NCI-H1436 (cell line): ENCODE data around the gene MYO1B.

Experiments used
- DNase-seq: peaks from one replicate; lab custom pipeline; 2025; lab: John Stamatoyannopoulos, UW

The MYO1B gene

DNA sequence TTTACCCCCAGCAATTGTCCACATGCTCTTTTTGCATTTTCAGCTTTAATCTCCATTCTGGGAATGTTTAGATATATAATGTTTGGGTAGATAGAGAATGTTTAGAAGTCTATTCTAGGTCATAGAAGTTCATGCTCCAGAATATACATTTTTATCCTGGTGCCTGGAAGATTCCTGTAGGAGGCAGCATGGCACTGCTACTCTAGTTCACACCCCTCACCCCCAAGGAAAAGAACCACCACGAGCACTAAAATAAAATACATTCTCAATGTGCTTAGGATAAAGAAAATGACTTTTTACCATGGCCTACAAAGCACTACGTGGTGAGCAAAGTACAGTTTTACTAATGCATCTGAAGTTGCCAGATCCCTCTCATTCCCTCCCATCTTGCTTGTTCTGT is 53.8 kb downstream of the MYO1B start:
- no peak for DNase-seq

- no peak for DNase-seq
Observed at GRCh38 chr2:191299866-191300265, 54.7 kb downstream of the MYO1B start.

- DNase-seq = no peak
Observed at GRCh38 chr2:191301971-191302370, 56.8 kb downstream of the MYO1B start.

GRCh38 chr2:191302459-191303139 is 57.4 kb downstream of the MYO1B start:
- DNase-seq = no peak

GRCh38 chr2:191303140-191304005 is 58.2 kb downstream of the MYO1B start:
- DNase-seq = peak; percentile 55

GRCh38 chr2:191304939-191305875 is 60.0 kb downstream of the MYO1B start:
- no peak for DNase-seq

DNA sequence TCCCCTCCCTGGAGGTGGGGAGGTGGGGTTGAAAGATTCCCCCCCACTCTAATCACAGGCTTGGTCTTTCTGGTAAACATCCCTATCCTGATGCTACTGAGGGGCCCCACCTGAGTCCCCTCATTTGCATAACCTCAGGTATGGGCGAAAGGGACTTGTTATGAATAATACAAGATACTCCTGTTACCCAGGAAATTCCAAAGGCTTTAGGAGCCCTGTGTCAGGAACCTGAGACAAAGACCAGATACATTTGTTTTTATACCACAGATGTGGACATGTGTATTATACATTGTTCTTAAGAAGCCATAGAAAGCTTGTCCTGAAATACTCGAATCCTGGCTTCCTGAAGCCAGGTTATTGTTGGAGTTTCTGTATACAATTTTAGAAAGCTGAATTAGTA is 62.8 kb downstream of the MYO1B start:
- DNase-seq = no peak

DNA sequence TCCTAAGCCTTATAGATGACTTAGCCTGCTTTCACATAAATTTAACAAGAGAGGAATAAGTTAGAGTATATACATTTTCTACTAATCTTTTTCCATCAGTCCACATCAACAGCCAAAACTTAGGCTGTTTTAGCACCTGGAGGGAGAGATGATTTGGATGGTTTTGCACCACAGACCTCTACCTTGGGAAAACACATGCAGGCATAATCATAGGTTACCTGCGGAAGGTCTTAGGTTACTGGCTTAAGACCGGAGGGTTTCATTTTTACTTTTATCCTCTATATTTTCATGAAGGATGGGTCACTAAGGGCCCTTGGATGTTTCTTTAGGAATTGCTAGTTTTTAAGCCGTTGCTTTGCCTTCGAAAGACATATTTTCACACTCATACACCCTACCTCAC is 66.0 kb downstream of the MYO1B start:
- no peak for DNase-seq

GRCh38 chr2:191311627-191312026 is 66.4 kb downstream of the MYO1B start:
- DNase-seq = no peak

DNA sequence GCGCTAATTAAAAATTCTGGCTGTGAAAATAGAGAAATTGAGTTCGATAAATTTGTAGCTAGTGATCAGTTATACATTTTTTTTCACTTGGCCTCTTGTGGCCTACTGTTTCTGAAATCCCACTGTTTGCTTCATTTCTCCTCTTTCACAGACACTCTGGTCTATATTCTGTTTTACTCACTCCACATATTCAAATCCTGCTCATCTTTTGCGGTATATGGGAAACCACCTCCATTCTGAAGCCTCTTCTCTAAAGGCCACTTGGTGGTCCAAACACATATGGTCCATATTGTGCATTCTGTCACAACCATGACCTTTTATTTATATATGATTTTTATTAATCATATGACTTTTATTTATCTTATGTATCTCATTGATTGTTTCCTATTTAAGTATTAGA is 67.0 kb downstream of the MYO1B start:
- no peak for DNase-seq

DNA sequence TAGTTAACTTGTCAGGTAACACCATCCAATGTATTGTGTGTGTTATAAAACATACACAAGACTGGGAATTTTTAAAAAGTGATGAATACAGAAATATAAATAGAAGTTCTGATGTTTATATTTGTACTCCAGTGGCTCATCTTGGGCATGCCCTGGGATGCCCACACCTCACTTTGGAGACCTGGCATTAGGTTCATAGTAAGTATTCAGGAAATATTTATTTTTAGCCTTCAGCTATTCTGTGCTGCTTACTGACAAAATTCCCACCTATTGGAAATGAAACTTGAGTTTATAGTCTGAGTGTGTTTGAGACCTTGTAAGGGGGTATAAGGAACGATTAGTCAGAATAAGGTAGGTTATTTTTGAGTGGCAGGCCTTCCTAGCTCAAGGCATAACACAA is 67.5 kb downstream of the MYO1B start:
- DNase-seq = no peak

DNA sequence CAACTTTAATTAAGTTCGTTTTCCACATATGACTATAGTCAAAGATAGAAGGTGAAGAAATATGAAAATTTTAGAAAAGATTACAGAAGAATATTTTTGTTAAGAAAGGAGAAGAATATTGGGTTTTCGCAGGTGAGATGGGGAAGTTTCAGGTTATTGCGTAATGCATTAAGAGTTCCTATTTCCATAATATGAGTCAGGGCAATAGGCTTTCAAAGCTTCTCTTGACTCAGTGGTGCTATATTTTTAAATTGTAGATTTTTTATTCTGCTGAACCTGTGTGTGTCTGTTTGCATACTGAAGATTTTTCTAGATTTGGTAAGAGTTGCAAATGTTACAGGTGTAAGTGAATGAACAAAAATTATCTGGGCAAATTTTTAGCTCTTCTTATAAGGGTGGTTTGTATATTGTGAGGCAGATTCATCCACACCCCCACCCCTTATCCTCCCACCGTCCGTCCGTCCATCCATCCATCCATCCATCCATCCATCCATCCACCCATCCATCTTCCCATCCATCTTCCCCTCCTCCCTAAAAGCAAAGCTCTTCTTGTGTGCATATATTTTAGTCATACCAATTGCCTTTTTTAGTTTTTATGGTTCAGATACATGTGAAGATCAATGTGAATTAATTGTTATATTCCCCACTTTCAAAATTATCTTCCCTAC is 69.6 kb downstream of the MYO1B start:
- no peak for DNase-seq

GRCh38 chr2:191315365-191315752 is 70.2 kb downstream of the MYO1B start:
- no peak for DNase-seq

DNA sequence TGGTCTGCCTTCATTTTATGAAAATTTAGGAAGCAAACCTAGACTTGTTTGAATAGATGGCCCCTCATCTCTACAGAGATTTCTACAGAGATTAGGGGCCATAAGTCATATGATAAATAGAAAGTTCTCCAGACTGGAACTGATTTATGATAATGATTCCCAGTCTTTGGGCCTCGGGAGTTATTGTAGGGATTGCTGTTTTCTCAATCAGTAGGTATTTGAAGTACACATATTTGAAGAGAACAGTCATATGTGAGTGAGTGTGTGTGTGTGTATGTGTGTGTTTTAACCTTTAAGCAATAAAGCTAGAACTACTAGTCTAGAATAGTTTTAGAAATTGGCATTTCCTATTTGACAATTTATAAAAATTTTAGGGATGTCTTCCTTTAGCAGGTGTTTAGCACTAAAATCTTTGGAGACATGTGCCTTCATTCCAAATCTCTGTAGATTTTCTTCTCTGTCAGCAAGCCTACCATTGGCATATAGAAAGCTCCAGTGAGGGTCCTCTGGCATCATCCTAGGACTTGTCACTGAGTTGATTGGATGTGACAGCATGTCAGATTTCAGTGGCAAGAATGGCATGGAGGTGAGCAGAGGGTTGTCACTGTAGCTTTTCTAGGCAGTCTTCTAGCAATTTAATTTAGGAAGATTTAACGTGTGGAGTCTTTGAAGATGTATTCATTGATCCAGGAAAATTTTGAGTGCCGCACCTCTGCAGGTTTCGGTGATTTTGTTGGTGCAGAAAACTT is 71.2 kb downstream of the MYO1B start:
- no peak for DNase-seq

GRCh38 chr2:191318037-191318728 is 73.0 kb downstream of the MYO1B start:
- no peak for DNase-seq

- DNase-seq = no peak
Observed at GRCh38 chr2:191318729-191319078, 73.5 kb downstream of the MYO1B start.

DNA sequence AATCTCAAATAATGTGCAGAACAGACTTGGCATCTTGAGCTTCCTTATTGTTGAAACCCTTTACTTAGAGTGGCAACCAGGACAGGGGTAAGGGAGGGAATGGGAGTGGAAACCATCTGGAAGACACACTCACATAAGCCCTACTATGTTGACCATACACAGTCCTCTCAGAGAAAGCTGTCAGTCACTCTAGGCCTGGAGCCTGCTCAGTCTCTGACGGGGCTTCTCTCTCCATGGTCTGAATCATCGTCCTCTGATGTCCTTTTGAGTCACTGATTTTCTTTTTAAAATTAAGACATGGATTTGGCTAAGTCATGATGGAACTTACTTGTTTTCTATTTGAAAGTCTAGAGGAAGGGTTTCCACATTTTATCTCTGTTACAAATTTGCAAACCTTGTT is 74.0 kb downstream of the MYO1B start:
- no peak for DNase-seq

DNA sequence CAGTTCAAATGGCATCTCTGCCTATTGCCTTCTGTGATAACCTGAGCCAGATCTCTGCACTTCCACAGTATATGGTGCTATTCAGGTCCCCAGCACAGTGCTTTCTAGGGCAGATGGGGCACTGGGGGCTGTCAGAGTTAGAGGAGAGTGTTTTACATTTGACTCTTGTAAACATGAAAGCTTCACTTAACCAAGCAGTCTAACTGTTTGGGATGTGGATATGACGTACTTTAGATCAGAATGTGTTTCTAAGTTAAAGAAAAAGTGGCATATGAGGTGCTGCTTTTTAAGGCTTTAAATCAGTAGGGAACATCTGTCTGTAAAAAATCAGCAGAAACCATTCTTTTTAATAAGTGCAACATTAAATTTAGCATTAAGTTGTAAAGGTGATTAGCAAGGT is 75.7 kb downstream of the MYO1B start:
- DNase-seq = no peak

- DNase-seq = no peak
Observed at GRCh38 chr2:191321861-191322662, 76.9 kb downstream of the MYO1B start.
